Epidermal melanocyte (primary cell): Measurements from ENCODE around the gene OR5AU1.
A peak's percentile ranks its signal among the peaks of the same experiment; 100 is the strongest.
"Not testable (repeated sequence)": the region's sequence is repeated elsewhere in the genome, so short reads cannot be mapped to it uniquely, and the experiment has no call there.

Source experiments
- DNase-seq: peaks from one replicate; pipeline ENCODE4 v3.0.0; 2011; ENCODE audit warnings: low spot score; ENCODE audit not compliant: insufficient read length

The OR5AU1 gene

DNA sequence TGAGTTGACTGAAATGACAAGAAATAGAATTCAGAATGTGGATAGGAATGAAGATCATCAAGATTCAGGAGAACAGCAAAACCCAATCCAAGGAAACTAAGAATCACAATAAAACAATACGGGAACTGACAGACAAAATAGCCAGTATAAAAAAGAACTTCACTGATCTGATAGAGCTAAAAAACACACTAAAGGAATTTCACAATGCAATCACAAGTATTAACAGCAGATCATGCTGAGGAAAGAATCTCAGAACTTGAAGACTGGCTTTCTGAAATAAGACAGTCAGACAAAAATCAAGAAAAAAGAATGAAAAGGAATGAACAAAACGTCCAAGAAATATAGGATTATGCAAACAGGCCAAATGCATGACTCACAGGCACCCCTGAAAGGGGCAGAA, 15.3 kb upstream of the OR5AU1 start:
- no peak for DNase-seq

DNA sequence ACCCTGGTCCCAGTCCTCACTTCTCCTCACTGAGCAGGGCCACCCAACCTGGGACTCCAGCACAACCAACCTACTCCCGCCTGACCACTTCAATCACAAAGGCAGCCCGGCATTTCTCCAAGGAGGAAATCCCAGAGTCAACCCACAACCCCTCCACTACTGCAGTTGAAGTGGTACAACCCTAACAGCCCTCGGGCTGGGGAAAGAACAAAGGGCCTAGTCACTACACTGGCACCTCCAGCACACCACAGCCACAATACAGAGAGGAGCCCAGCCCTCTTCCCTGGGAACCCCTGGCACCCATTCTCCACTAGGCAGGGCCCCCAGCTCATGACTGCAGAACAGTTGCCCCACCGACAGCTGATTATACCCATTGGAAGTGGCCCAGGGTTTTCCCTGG, 13.7 kb upstream of the OR5AU1 start:
- no peak for DNase-seq

GRCh38 chr14:21168055-21168454, 12.2 kb upstream of the OR5AU1 start:
- no peak for DNase-seq

DNA sequence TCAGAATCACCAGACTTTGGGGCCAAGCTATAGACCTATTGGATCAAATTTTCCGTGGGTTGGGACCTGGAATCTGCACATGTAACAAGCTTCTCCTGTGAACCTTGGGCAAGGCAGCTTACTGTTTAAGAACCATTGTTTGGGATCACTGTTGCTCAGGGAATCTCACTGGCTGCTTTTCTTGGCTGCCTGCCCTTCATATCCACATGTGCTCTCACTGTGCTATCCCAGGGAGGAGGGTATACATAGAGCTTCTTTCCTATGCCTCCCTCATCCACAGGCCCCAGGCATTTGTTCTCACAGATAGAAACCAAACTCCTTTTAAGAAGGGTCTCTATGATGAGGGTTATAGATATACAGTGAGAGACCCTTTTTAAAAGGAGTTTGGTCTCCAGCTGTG, 9.8 kb upstream of the OR5AU1 start:
- DNase-seq, result not testable (repeated sequence)

- not testable (repeated sequence) for DNase-seq
Measured at GRCh38 chr14:21165002-21165605, 9.2 kb upstream of the OR5AU1 start.

GRCh38 chr14:21163871-21164291, 8.0 kb upstream of the OR5AU1 start:
- DNase-seq, result no peak

GRCh38 chr14:21162081-21162480, 6.2 kb upstream of the OR5AU1 start:
- no peak for DNase-seq

GRCh38 chr14:21160061-21160610, 4.3 kb upstream of the OR5AU1 start:
- DNase-seq, result no peak

DNA sequence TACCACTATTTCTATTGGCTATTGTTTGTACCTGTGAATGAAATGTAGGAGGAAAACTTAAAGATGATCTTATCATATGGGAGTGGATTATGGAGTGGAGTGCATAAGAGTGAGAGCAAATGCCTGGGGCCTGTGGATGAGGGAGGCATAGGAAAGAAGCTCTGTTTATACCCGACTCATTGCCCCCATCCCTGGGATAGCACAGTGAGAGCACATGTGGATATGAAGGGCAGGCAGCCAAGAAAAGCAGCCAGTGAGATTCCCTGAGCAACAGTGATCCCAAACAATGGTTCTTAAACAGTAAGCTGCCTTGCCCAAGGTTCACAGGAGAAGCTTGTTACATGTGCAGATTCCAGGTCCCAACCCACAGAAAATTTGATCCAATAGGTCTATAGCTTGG, 2.3 kb upstream of the OR5AU1 start:
- not testable (repeated sequence) for DNase-seq

DNA sequence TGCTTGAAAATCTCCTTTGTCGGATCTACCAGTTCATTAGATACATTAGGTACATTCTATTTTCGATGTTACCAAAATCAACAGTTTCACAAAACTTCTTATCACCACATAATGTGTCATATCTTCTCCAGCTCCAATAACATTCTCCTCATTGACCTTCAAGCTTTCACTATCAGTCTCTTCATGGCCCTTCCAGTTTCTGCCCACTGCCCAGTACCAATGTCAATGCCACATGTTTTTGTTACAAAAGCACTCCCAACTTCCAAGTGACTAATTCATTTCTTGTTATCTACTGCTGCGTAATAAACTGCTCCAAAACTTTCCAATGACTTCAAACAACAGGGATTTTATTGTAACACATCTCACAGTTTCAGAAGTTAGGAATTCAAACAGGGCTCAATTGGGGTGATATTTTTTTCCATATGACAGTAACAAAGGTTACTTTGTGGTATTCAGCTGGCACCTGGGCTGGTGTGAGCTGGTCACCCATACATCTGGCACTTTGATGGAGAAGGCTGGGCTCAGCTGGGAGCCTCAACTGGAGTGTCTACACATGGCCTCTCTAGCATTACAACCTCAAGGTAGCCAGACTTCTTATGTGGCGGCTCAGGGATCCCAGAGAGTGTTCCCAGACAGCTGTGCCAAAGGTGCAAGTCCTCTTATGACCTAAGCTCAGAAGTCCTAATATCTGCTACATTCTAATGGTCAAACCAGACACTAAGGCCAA, 6.1 kb downstream of the OR5AU1 start:
- no peak for DNase-seq

- DNase-seq, result no peak
Measured at GRCh38 chr14:21145437-21145836, 10.4 kb downstream of the OR5AU1 start.

DNA sequence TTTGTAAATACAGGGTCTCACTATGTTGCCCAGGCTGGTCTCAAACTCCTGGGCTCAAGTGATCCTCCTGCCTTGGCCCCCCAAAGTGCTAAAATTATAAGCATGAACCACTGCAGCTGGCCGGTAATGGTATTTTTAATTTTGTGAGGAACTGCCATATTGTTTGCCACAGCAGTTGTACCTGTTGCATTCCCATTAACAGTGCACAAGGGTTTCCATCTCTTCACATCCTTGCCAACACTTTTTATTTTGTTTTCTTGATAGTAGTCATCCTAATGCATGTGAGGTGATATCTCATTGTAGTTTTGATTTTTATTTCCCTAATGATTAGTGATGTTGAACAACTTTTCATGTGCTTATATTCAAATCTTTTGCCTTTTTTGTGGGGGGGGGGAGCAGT, 13.5 kb downstream of the OR5AU1 start:
- no peak for DNase-seq

DNA sequence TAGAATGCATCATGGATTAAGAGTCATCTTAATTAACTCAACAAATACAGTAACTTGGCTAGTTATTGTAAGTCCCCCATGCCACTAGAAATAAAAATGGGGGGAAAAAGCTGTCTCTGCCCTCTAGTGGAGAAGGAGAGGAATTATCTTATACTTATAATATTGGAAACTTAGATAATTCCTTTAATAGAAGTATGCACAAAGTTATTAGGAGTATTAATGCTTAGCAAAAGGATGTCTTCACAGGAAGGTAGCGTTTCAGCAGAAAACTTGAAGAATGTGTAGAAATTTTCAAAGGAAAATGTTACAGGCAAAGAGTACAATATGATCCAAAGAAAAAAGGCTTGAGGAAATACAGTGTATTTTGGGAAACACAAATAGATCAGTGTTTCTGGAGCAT, 19.8 kb downstream of the OR5AU1 start:
- DNase-seq, result peak; percentile 37

- DNase-seq, result peak; percentile 44
Measured at GRCh38 chr14:21133901-21134300, 22.0 kb downstream of the OR5AU1 start.

DNA sequence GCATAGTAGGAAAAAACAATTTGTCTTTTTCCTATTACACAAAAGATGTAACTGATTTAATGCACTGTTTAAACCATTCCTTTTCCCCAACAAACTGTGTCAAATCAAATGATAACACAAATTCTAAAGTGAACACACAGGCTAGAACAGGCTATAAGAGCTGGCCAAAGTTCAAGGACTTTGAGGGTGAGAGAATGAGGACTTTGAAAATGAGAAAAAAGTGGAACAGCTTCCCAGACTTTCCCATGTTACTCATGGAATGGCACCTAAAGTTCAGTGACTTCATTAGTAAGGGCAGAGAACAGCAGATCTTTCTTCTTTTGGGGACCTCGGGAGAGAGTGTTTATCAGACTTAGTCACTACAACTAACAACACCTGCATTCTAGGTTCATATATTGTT, 32.4 kb downstream of the OR5AU1 start:
- DNase-seq, result no peak

DNA sequence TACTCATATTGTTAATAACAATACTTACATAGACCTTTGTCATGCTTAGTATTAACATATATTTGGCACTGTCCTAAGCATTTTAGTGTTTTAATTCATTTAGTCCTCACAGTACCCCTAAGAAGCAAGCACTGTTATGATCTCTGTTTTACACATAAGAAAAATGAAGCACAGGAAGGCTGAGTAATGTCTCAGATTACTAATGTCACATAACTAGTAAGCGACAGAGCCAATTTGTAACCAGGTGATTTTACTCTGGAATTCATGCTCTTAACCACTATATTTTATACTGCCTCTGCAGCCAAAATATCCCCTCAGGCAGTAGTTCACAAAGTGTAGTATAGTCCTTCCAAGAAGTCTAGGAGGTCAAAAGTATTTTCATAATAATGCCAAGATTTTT, 34.7 kb downstream of the OR5AU1 start:
- DNase-seq, result no peak

GRCh38 chr14:21120686-21121085, 35.2 kb downstream of the OR5AU1 start:
- no peak for DNase-seq

GRCh38 chr14:21118933-21119332, 36.9 kb downstream of the OR5AU1 start:
- no peak for DNase-seq

DNA sequence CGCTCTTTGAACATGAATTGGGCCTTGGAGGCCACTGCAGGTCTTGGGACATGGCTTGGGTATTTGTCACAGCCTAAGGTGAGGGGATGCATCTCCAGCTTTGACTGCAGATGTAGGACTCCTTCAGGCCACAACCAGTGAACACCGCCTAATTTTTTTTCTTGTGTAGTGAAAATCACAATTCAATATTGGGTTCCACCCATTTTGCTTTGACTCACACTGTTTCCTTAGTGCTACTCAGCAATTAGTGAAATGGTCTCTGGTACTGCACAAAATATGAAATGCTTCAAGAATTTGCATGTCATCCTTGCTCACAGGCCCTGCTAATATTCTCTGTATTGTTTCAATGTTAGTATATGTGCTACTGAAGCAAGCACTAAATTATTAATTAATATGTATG, 42.5 kb downstream of the OR5AU1 start:
- DNase-seq, result no peak

- no peak for DNase-seq
Measured at GRCh38 chr14:21112255-21112654, 43.6 kb downstream of the OR5AU1 start.

GRCh38 chr14:21109377-21110138, 46.3 kb downstream of the OR5AU1 start:
- DNase-seq, result no peak

DNA sequence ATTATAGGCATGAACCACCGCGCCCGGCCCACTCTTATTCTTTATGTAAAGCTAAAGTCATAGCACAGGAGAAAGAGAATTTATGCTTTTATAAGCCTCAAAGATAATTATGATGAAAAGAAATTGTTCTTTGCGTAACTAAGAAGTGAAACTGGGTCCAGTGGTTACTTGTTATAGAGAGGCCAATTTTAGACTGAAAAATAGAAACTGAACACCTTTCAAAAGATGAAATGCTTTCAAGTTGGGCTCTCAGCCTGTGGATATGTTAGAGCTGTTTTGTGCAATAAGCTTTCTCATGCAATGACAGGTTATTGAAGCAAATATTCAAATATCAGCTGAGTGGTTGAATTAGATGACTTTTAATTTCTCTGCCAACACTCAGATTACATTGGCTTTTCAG, 47.1 kb downstream of the OR5AU1 start:
- no peak for DNase-seq
